PC-3 (cell line): Measurements from ENCODE around the gene CDK5RAP2.
A peak's percentile ranks its signal among the peaks of the same experiment; 100 is the strongest.

ENCODE experiments used
- EZH2 ChIP-seq: fragments of 300-600 bp; sonication (generic); IDR thresholded peaks from one replicate; pipeline ENCODE4 v1.6.1; 2017; ENCODE audit warnings: antibody characterized with exemption, mild to moderate bottlenecking, low read length; ENCODE audit not compliant: unreplicated experiment
- EZH2phosphoT487 ChIP-seq: fragments of 300-600 bp; sonication (generic); IDR thresholded peaks from 2 replicates; pipeline ENCODE4 v1.6.1; 2018; ENCODE audit warnings: mild to moderate bottlenecking, antibody characterized with exemption, low read length, borderline replicate concordance
- TF ChIP-seq, protein P1 (sequence below): fragments of 300-600 bp; sonication (generic); conservative IDR thresholded peaks from 2 replicates; pipeline ENCODE4 v1.5.1; 2017; ENCODE audit warnings: antibody characterized with exemption, low read depth, mild to moderate bottlenecking, low read length

DNA sequence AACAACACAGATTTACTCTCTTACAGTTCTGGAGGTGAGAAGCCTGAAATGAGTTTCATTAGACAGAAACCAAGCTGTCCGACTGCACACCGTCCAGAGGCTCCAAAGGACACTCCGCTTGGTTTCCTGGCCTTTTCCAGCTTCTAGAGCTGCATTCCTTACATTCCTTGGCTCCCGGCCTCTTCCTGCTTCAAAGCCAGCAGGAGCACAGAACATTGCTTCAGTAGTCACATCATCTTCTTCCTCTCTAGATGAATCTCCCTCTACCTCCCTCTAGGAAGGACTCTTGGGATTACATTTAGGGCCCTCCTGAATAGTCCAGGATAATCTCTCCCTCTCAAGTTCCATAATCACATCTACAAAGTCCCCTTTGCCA is 213.3 kb downstream of the CDK5RAP2 start:
- TF ChIP-seq, protein P1, sequence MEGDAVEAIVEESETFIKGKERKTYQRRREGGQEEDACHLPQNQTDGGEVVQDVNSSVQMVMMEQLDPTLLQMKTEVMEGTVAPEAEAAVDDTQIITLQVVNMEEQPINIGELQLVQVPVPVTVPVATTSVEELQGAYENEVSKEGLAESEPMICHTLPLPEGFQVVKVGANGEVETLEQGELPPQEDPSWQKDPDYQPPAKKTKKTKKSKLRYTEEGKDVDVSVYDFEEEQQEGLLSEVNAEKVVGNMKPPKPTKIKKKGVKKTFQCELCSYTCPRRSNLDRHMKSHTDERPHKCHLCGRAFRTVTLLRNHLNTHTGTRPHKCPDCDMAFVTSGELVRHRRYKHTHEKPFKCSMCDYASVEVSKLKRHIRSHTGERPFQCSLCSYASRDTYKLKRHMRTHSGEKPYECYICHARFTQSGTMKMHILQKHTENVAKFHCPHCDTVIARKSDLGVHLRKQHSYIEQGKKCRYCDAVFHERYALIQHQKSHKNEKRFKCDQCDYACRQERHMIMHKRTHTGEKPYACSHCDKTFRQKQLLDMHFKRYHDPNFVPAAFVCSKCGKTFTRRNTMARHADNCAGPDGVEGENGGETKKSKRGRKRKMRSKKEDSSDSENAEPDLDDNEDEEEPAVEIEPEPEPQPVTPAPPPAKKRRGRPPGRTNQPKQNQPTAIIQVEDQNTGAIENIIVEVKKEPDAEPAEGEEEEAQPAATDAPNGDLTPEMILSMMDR = peak; percentile 33; the same call in 1 of the 2 replicates
- TF ChIP-seq EZH2 (no peak), EZH2phosphoT487 (no peak)
